ENCODE measurements around the gene IGSF21. TPM values are rescaled to one million over a fixed set of nuclear protein-coding genes. Genes with fewer than 3 reads are reported as not detected.

Gene IGSF21
- total and polyA plus RNA-seq, 12 donors = 0.18 to 16.4 (median 7.0) TPM

- Histone ChIP-seq H3K4me1 (replicated peaks in 1 of 2) (no peaks in the 10 kb centered on the region), H3K36me3 (replicated peaks in 1 of 2) (no peaks in the 10 kb centered on the region), H3K4me3 (no peak overlapping the region), H3K27me3 (no peaks in the 10 kb centered on the region), H3K27ac (no peak overlapping the region), H3K9me3 (replicated peaks in 1 of 3) (no peaks in the 10 kb centered on the region)
- TF ChIP-seq CTCF (IDR thresholded peaks at IDR 0.05) (no peak), POLR2A (IDR thresholded peaks at IDR 0.05) (no peak)
- intact Hi-C loops (cut with DNase I) = no loop called here
- 87 to 92% (median 89%) methylated on average over 4 of the region's 4 CpGs for WGBS, 4 donors
- DNase-seq = no peak
Measured at GRCh38 chr1:18342744-18343143, 235.1 kb downstream of the IGSF21 start.

DNA sequence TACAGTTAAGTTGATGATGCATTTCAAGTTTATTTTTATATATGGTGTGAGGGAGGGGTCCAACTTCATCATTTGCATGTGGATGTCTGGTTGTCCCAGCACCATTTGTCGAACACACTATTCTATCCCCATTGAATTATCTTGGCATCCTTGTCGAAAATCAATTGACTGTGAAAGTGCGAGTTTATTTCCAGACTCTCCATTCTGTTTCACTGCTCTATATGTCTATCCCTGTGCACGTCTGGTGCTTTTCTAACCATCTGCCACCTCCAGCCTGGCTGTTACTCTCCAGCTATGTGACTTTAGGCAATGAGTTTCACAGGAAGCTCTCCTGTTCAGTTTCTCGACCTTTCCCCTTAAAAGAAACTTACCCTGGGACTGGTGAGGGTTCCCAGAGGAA is 236.0 kb downstream of the IGSF21 start:
- Histone ChIP-seq H3K27ac (no peak overlapping the region), H3K27me3 (no peaks in the 10 kb centered on the region), H3K4me3 (no peak overlapping the region), H3K9me3 (replicated peaks in 1 of 3) (no peaks in the 10 kb centered on the region), H3K36me3 (replicated peaks in 1 of 2) (no peaks in the 10 kb centered on the region), H3K4me1 (replicated peaks in 1 of 2) (no peaks in the 10 kb centered on the region)
- DNase-seq = no peak
- no peak for TF ChIP-seq CTCF (IDR thresholded peaks at IDR 0.05)
- no peak for TF ChIP-seq POLR2A (IDR thresholded peaks at IDR 0.05)
- 69 to 82% (median 82%) methylated on average over 5 of the region's 5 CpGs for WGBS, 4 donors
- intact Hi-C loops (cut with DNase I) = no loop called here

DNA sequence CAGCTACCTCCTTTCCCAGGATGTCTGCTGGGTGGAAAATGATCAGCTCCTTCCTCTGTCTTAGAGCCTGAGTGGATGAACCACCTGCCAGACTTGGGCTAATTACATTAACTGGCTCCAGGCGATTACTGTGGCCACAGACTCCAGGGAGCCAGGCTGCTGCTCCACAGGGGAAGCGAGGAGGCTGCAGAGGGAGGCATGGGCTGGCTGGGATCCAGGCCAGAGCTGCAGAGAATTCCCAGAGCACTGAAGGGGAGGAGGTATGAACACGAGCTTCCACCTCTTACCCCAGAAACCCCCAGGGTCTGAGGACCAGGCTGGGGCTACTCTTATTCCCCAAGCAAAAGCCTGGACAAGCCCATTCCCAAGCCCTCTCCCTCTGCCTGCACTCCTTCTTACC is 237.2 kb downstream of the IGSF21 start:
- 10 to 49% (median 38%) methylated on average over 2 to 3 of the region's 3 CpGs for WGBS, 4 donors
- no peaks in the 10 kb centered on the region for H3K36me3 ChIP-seq (replicated peaks in 1 of 2)
- TF ChIP-seq CTCF (IDR thresholded peaks at IDR 0.05) (no peak), POLR2A (IDR thresholded peaks at IDR 0.05) (no peak)
- DNase-seq = peak in 1 of 7 donors; percentile 72
- H3K4me3 ChIP-seq = no peak overlapping the region
- H3K27ac ChIP-seq = no peak overlapping the region
- no peaks in the 10 kb centered on the region for H3K4me1 ChIP-seq (replicated peaks in 1 of 2)
- no peaks in the 10 kb centered on the region for H3K27me3 ChIP-seq
- H3K9me3 ChIP-seq (replicated peaks in 1 of 3) = no peaks in the 10 kb centered on the region
- intact Hi-C loops (cut with DNase I) = no loop called here

- TF ChIP-seq CTCF (IDR thresholded peaks at IDR 0.05) (no peak), POLR2A (IDR thresholded peaks at IDR 0.05) (no peak)
- H3K4me1 ChIP-seq (replicated peaks in 1 of 2) = no peaks in the 10 kb centered on the region
- no peaks in the 10 kb centered on the region for H3K27me3 ChIP-seq
- DNase-seq = no peak
- no peak overlapping the region for H3K27ac ChIP-seq
- no peaks in the 10 kb centered on the region for H3K9me3 ChIP-seq (replicated peaks in 1 of 3)
- H3K36me3 ChIP-seq (replicated peaks in 1 of 2) = no peaks in the 10 kb centered on the region
- H3K4me3 ChIP-seq = no peak overlapping the region
- intact Hi-C loops (cut with DNase I) = no loop called here
- 81 to 97% (median 88%) methylated on average over 5 of the region's 5 CpGs for WGBS, 4 donors
Measured at GRCh38 chr1:18347559-18347958, 240.0 kb downstream of the IGSF21 start.
